ENCODE data around the gene BTG4.
A peak's percentile ranks its signal among the peaks of the same experiment; 100 is the strongest.

BTG4 gene

DNA sequence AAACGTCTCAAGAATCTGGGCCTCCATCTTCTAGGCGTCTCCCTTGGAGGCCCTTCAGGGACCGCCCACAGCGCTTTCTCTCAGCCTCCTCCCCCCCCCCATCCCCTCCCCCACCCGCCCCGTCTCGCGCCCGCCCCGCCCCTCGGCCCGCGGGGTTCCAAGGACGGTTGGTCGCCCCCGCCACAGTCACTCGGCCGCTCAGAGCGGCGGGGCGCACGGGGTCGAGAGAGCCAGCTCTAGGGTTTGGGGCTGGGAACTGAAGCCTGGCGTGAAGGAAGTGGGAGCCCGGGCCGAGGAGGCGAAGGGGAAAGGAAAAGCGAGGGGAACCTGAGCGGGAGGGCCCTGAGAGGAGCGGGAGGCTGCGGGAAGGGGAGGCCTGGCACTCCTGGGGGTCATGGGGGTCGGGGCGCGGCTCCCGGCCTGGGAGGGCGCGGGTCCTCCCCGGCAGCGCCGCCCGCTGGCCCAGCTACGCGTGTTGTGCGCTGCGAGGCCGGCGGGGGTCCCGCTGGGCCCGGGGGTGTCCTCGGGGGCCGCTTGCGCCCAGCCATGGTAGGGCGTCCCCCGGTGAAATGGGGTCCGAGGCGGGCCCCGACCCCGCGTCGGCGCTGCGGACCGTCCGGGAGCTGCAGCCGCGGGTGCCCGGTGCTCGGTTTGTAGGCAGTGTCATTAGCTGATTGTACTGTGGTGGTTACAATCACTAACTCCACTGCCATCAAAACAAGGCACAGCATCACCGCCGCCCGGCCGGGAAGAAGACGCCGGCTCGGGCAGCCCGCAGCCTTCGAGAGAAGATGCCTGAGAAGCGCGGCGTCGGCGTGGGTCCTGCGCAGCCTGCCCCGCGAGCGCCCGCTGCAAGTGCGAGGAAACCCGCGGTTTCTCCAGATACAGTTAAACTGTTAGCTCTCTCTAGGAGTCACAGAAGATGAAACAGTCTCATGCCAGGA is at the start of gene BTG4:
TSS of gene BTG4 (minus strand) at position 91 of the 944 bp plus-strand sequence. CDS start 13,610 bp downstream, outside the sequence.
- no peak for DNase-seq

GRCh38 chr11:111561791-111562325 is 49.7 kb upstream of the BTG4 start:
- DNase-seq, result peak; percentile 89

- no peak for DNase-seq
Measured at GRCh38 chr11:111561306-111561705, 49.1 kb upstream of the BTG4 start.

DNA sequence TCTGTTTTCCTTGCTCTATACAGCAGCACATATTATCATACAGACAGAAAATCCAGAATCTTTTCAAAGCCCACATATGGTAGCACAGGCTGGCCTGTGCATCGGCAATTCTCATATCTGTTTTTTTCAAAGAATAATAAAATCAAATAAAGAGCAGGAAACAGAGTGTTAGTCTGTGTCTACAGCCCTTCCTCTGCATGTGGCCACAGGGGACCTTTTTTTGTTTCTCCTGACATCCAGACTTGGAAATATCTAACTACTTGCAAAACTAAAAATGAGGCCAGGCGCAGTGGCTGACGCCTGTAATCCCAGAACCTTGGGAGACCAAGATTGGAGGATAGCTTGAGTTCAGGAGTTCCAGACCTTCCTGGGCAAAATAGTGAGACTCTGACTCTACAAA is 48.6 kb upstream of the BTG4 start:
- no peak for DNase-seq

- DNase-seq, result no peak
Measured at GRCh38 chr11:111559800-111560464, 47.7 kb upstream of the BTG4 start.

DNA sequence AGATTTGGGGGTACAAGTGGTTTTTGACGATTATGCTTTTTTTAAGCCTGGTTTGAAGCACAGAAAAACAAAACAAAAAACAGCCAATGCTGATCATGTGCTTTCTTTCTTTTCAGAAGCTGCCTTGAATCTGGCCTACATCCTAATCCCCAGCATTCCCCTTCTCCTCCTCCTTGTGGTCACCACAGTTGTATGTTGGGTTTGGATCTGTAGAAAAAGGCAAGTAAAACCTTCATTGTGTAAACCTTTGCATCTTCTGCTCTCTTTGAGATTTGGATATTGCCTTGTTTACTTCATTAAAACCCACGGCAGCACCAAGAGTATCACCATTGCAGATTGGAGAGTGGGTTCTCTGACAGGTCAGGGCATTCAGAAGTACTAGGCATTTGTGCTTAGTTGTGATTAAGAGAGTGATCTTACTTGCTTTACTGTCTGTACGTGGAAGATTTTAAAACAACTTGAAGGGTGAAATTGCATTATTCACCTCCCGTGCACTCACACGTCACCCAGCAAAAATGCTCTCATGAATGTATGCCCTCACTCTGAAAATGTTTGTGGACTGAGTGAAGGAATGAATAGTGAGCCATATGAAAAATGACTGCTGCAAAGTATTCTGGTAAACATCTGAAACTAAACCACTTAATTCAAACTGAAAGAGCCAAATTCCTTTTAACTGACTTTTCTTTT is 45.4 kb upstream of the BTG4 start:
- peak; percentile 99 for DNase-seq

GRCh38 chr11:111555255-111555654 is 43.1 kb upstream of the BTG4 start:
- DNase-seq, result peak; percentile 64

DNA sequence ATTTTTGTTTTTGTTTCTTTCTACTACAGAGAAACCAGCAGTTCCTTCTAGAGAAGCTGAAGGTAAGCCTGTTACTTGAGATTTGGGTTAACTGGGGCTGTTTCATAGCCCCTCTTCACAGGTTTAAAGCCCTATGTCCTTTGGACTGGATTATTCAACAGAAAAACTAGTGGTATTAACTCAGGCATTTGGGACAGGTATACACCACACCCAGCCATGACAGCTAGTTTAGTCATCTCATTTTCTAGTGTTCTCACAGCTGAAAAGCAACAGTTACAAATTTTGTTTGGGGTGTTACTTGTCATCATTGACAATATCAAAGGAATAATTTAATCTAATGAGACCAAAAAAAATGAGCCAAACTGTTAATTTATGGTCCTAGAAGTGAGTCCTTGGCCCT is 42.3 kb upstream of the BTG4 start:
- no peak for DNase-seq

- DNase-seq, result no peak
Measured at GRCh38 chr11:111550258-111550657, 38.1 kb upstream of the BTG4 start.

DNA sequence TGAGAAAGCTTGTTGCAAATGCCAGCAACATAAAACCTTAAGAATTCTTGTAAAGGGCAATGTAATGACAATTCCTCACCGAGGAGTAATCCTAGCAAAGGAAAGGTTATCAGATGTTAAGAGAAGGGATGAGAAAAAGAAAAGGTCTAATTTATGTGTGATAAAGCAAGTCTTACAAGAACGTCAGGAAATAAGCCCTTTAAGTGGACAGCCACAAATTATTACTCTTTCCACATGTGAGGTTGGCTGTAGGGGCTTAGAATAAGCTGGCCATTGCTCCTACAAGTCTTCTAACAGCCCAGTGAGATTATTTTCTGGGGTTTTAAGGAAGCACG is 37.6 kb upstream of the BTG4 start:
- no peak for DNase-seq

DNA sequence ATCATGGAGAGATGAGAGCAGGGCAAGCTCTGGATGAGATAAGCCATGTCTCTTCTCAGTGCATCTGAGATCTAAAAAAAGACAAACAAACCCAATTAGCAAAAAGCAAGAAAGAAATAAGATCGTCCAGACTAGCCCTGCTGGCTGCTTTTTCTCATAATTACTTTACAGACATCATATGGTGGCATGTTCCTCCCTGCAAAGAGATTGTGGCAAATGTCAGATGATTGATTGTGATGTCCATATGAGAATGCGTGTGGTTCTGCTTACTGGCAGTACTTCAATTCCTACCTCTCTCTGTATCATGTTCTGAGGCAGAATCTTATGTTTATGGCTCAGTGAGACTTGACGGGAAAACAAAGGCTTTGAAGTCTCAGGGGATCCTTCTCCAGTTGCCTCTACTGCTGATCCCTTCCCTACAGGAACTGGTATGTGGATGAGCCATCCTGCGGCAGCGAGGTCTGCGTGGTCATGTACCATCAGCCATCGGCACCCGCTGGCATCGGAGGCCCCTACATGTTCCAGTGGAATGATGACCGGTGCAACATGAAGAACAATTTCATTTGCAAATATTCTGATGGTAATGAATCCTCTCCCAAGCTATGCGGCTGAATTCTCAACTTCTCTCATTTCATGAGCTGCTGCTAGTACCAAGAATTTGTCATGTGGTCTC is 37.1 kb upstream of the BTG4 start:
- DNase-seq, result no peak

- no peak for DNase-seq
Measured at GRCh38 chr11:111548525-111548924, 36.3 kb upstream of the BTG4 start.

GRCh38 chr11:111542606-111543275 is 30.6 kb upstream of the BTG4 start:
- DNase-seq, result no peak

GRCh38 chr11:111541254-111542061 is 29.3 kb upstream of the BTG4 start:
- peak; percentile 46 for DNase-seq

- no peak for DNase-seq
Measured at GRCh38 chr11:111540937-111541253, 28.7 kb upstream of the BTG4 start.

GRCh38 chr11:111540114-111540936 is 28.1 kb upstream of the BTG4 start, which contains the start of gene LAYN:
Gene LAYN (plus strand): TSS chr11:111540720. CDS start chr11:111540844, 124 bp downstream.
- DNase-seq, result peak; percentile 49

DNA sequence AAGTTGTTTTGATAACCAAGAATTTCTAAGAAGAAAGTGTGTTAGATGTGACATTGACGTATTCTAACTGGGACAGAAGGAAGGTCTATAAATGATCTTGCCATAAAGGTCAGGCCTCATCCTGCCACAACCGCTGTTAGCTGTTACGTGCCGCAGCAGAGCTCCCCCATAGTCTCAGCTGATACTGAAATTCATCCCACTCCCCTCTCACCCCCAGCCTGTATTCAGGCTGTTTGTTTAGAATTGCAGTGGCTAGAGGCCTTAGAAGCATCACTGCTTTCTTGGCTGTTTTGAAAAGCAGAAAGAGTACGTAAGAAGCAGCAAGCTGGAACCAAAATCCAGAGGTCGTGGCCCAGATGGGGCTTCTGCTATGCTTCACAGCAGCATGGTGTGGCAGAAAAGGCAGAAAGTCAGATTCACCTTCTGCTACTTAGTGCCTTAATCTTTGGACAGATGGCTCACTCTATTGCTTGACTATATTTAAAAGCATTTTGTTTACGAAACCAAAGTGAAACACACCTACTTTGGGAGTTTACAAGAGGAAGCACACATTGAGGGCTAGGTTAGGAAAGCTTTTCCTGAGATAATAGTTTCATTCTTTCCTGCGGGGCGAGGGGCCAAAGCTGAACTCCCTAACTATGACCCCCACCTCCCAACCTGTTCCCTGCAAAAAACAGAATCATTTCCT is 27.4 kb upstream of the BTG4 start:
- no peak for DNase-seq

- DNase-seq, result peak; percentile 45
Measured at GRCh38 chr11:111538407-111539114, 26.4 kb upstream of the BTG4 start.

- no peak for DNase-seq
Measured at GRCh38 chr11:111537336-111537860, 25.2 kb upstream of the BTG4 start.

All from HCEC 1CT (cell line).